ENCODE data around the gene JAZF1. TPM values are rescaled to one million over a fixed set of nuclear protein-coding genes. Genes with fewer than 3 reads are reported as not detected.

JAZF1 gene
- total and polyA plus RNA-seq, 2 of the 4 experiments (the other 2 are of a cell fraction): 8.4 to 10.5 TPM

- no peaks in the 10 kb centered on the region for H3K9me3 ChIP-seq (ENCODE audit: control insufficient read depth, insufficient read depth, low read length)
- ChIA-PET POLR2A (ENCODE audit: unreplicated experiment) (no interaction called here), CTCF (interaction anchor here (0.7 kb wide), 1 partner anchor 23 kb away, joined by 3 read pairs; no protein-coding TSS in a partner anchor)
- H3K14ac ChIP-seq (replicated peaks; ENCODE audit: low read depth, low read length): no peak overlapping the region; the same call in 1 of the 2 replicates
- H2BK15ac ChIP-seq (ENCODE audit: low read depth, low read length): no peak overlapping the region
- no peak overlapping the region for H3K56ac ChIP-seq (ENCODE audit: extremely low read depth, insufficient read depth, low read length)
- no peak overlapping the region for H3K4ac ChIP-seq (ENCODE audit: low read depth, low read length)
- H3K36me3 ChIP-seq (ENCODE audit: control insufficient read depth, insufficient read depth, low read length): no peaks in the 10 kb centered on the region
- H3K9ac ChIP-seq (ENCODE audit: low read depth, low read length): no peak overlapping the region
- no peak overlapping the region for H2BK5ac ChIP-seq (ENCODE audit: low read depth, low read length, poor library complexity, severe bottlenecking)
- H3K27ac ChIP-seq (ENCODE audit: insufficient read depth, low read length): no peak overlapping the region
- no peak overlapping the region for H2BK20ac ChIP-seq (ENCODE audit: low read depth, low read length)
- no peak overlapping the region for H2AFZ ChIP-seq (replicated peaks; ENCODE audit: low read length, poor library complexity)
- no peak overlapping the region for H3K18ac ChIP-seq (ENCODE audit: low read depth, low read length)
- H2BK120ac ChIP-seq (ENCODE audit: low read depth, low read length): no peak overlapping the region
- ATAC-seq (ENCODE audit: low read depth) (no peak), DNase-seq (no peak)
- in situ Hi-C loops (cut with MboI; ENCODE audit: low sequenced_read_pairs): no loop called here
- no peak overlapping the region for H4K5ac ChIP-seq (ENCODE audit: low read depth, low read length)
- peaks cover 23% of the 10 kb centered on the region for H3K9me1 ChIP-seq (ENCODE audit: insufficient read depth, low read length)
- no peaks in the 10 kb centered on the region for H3K27me3 ChIP-seq (ENCODE audit: control insufficient read depth, insufficient read depth, low read length)
- no peak overlapping the region for H3K23ac ChIP-seq (ENCODE audit: low read depth, low read length)
- peaks cover 12% of the 10 kb centered on the region for H3K4me1 ChIP-seq (ENCODE audit: control insufficient read depth, insufficient read depth, low read length)
- H3K4me2 ChIP-seq (ENCODE audit: low read depth, low read length): no peak overlapping the region
- TF ChIP-seq MAZ (IDR thresholded peaks at IDR 0.05; ENCODE audit: borderline replicate concordance, low read depth, low read length) (no peak), POLR2A (IDR thresholded peaks at IDR 0.05; ENCODE audit: low read depth, low read length) (no peak), RAD21 (IDR thresholded peaks at IDR 0.05; ENCODE audit: low read length) (no peak), MXI1 (IDR thresholded peaks at IDR 0.05; ENCODE audit: borderline replicate concordance, low read depth, low read length) (no peak), FOS (IDR thresholded peaks at IDR 0.05; ENCODE audit: low read depth, low read length) (no peak), RCOR1 (IDR thresholded peaks at IDR 0.05; ENCODE audit: insufficient replicate concordance, low read length) (no peak), RFX5 (IDR thresholded peaks at IDR 0.05; ENCODE audit: low read depth, low read length) (no peak), BHLHE40 (IDR thresholded peaks at IDR 0.05; ENCODE audit: low read depth, low read length) (no peak), SMC3 (IDR thresholded peaks at IDR 0.05; ENCODE audit: low read depth, low read length) (no peak), CEBPB (IDR thresholded peaks at IDR 0.05; ENCODE audit: low read depth, low read length) (no peak), CHD1 (IDR thresholded peaks at IDR 0.05; ENCODE audit: low read depth, low read length) (no peak), NFE2L2 (IDR thresholded peaks at IDR 0.05; ENCODE audit: low read depth, low read length) (no peak), MAFK (IDR thresholded peaks at IDR 0.05; ENCODE audit: low read depth, low read length) (no peak), USF2 (IDR thresholded peaks at IDR 0.05; ENCODE audit: low read depth, low read length) (no peak)
- TF ChIP-seq, protein P1, sequence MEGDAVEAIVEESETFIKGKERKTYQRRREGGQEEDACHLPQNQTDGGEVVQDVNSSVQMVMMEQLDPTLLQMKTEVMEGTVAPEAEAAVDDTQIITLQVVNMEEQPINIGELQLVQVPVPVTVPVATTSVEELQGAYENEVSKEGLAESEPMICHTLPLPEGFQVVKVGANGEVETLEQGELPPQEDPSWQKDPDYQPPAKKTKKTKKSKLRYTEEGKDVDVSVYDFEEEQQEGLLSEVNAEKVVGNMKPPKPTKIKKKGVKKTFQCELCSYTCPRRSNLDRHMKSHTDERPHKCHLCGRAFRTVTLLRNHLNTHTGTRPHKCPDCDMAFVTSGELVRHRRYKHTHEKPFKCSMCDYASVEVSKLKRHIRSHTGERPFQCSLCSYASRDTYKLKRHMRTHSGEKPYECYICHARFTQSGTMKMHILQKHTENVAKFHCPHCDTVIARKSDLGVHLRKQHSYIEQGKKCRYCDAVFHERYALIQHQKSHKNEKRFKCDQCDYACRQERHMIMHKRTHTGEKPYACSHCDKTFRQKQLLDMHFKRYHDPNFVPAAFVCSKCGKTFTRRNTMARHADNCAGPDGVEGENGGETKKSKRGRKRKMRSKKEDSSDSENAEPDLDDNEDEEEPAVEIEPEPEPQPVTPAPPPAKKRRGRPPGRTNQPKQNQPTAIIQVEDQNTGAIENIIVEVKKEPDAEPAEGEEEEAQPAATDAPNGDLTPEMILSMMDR (conservative IDR thresholded peaks at IDR 0.05; ENCODE audit: low read depth, low read length): no peak
- TF ChIP-seq, protein P2, sequence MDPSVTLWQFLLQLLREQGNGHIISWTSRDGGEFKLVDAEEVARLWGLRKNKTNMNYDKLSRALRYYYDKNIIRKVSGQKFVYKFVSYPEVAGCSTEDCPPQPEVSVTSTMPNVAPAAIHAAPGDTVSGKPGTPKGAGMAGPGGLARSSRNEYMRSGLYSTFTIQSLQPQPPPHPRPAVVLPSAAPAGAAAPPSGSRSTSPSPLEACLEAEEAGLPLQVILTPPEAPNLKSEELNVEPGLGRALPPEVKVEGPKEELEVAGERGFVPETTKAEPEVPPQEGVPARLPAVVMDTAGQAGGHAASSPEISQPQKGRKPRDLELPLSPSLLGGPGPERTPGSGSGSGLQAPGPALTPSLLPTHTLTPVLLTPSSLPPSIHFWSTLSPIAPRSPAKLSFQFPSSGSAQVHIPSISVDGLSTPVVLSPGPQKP (IDR thresholded peaks at IDR 0.05; ENCODE audit: borderline replicate concordance, low read depth, low read length): no peak
- peaks cover 21 to 51% of the 10 kb centered on the region in 2 experiments for H3K79me1 ChIP-seq (ENCODE audit: low read depth in 1 of 2, low read length in 2 of 2)
- H2AK5ac ChIP-seq (ENCODE audit: low read depth, low read length): no peak overlapping the region; the same call in 1 of the 2 replicates
- no peak overlapping the region for H3K4me3 ChIP-seq (ENCODE audit: insufficient read depth, low read depth, low read length)
- H4K91ac ChIP-seq (ENCODE audit: insufficient read depth, low read depth, low read length): no peak overlapping the region
- H2AK9ac ChIP-seq (replicated peaks; ENCODE audit: low read depth, low read length, poor library complexity): no peak overlapping the region
- BruUV-seq (replicated peaks): no TSS peak
- H4K20me1 ChIP-seq (ENCODE audit: insufficient read depth, low read length): peaks cover 16% of the 10 kb centered on the region; the same call in 1 of the 2 replicates
- no peak overlapping the region for H4K8ac ChIP-seq (ENCODE audit: low read depth in 2 of 2, low read length in 2 of 2)
- dilution Hi-C loops (cut with HindIII; ENCODE audit: low sequenced_read_pairs, unreplicated experiment): no loop called here
- WGBS, 2 experiments (ENCODE audit: extremely low coverage in 2 of 2, insufficient read length in 1 of 2): 100% methylated on average over 1 of the region's 2 CpGs; no CpG with 5 or more reads in 1 of the 2 experiments
- intact Hi-C loops (cut with micrococcal nuclease): no loop called here
Measured at GRCh38 chr7:27899601-27900000, 281.0 kb downstream of the JAZF1 start.

Data from IMR-90 (cell line).